CD4-positive, alpha-beta T cell treated with Interleukin-17A for 1 hour (primary cell): ENCODE measurements around the gene MPO.
A peak's percentile ranks its signal among the peaks of the same experiment; 100 is the strongest.

Experiments
- DNase-seq: peaks from one replicate; pipeline ENCODE4 v3.0.0-alpha.2; 2020

The MPO gene

DNA sequence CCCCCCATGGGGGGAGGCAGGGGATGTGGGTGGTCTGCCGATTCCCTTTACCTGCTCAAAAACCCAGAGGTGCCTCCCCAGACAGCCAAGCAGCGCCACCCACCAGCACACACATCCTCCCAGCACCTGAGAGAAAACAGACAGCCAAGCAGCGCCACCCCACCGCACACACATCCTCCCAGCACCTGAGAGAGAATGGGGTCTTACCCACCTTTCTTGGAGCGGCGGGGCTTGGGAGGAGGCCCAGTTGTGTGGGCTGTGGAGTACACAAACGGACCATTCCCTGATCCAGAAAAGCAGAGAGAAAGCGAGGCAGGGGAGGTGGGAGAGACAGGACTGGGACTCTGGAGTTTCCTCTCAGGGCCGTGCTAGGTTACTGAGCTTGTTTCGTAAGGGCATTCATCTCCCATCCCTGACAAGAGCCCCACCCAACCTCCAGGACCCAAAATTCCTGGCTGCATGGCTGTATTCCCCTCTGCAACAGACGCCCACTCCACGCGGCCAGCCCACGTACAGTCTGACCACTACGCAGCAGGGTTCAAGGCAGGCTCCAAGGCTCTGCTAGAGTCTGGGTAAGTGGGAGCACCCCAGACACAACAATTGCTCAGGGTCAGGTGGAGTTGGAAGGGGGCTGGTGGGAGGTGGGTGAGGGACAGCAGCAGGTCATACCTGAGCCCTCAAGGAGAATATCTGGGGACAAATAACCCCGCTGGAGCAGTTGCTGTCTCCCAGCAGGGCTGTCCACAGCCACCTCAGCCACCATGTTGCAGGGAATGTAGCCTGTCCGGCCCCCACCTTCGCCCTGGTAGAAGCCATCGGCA, 25.6 kb upstream of the MPO start:
- DNase-seq, result no peak

- no peak for DNase-seq
These were observed 24.9 kb upstream of the MPO start for GRCh38 chr17:58305626-58306025.

GRCh38 chr17:58304750-58305486, 24.2 kb upstream of the MPO start:
- DNase-seq, result no peak

DNA sequence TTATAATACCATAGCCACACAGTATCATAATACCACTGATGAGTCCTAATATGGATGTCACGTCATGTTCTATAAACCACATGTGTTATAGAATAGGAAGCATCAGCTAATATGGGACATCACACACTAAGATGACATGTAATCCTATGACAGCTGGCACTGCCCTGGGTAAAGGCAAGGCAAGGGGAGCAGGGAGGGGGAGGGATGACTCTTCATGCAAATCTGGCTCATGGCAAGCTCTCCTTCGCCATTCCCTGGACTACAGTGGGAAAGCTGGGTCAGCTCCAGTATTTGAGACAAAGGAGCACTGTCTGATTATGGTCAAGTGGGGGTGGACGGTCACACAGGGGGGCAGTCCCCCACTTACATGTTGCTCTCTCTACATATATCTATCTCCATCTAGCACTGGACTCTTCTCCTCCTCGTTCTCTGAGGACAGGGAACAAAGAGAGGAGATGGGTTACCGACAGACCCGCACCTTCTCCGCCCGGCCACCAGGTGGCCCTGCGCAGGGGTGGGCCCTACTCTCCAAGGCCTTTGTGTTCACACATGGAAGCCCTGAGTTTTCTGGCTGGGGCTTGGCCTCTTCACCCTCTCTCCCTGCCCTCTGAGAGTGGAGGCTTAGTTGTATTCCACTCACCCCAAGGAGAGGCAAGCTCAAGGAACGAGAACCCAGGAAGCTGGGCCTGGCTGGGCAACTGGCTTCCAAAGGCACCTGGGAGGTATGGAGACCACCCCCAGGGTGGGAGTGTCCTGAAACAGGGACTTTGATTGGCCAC, 23.4 kb upstream of the MPO start:
- peak; percentile 67 for DNase-seq

- no peak for DNase-seq
These were observed 22.3 kb upstream of the MPO start for GRCh38 chr17:58302919-58303585.

DNA sequence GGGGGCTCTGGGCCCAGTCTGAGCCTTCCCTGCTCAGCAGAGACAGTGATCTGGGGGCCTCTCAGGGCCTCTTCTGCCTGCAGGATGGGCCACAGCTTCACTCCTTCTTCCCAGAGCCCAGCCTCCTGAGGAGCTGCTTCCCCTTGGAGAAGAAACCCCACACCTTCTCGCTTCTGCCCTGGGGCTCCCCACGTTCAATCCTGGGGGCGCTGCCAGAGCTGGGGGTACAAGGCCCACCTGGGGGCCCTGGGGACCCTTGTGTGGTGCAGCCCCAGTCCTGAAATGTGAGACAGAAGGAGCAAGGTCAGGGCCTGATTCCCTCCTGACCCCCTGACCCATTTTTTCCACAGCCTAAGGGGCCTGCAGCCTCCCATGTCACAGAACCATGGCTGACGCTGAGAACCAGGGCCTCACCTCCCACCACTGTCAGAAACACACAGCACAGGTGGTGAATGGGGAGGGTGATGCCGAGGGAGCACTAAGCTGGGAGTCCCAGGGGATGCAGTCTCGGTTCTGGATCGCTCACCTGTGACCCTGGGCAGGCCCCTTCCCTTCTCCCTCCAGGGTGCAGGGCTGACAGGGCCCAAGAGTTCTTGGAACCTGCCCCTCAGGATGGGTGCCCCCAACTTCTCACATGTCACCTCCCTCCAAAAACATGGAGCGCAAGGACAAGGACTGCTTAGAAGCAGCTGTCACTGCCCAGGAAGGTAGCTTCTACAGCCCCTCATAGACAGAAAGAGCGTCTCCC, 21.6 kb upstream of the MPO start:
- no peak for DNase-seq

DNA sequence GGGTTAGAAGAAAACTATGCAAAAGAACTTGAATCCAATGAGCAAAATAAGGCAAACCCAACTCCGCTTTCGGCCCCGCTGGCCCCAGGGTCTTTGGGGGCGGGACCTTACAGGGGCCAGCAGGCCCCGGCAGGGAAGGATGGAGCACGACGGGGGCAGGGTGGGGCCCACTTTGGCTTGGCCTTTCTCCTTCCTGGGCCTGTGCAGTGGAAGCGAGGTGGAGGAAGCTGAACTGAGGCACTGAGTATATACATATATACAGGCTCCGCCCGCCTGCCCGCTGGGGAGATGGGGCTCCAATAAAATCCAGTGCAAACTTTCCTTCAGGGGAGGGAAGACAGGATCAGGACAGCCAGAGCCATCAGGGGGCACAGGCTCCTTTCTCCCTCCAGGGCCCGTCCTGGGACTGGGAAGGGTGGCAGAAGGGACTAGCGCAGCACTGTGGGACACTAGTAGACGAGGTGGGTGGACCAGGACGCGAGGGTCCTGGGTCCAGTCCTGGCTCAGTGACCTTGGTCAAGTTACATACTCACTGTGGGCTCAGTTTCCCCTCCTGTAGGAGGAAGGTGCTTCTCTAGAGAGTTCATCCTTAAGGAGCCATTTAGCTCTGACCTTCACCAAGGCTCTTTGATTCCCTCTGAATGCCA, 20.9 kb upstream of the MPO start:
- no peak for DNase-seq

- no peak for DNase-seq
These were observed 19.6 kb upstream of the MPO start for GRCh38 chr17:58300336-58300735.

DNA sequence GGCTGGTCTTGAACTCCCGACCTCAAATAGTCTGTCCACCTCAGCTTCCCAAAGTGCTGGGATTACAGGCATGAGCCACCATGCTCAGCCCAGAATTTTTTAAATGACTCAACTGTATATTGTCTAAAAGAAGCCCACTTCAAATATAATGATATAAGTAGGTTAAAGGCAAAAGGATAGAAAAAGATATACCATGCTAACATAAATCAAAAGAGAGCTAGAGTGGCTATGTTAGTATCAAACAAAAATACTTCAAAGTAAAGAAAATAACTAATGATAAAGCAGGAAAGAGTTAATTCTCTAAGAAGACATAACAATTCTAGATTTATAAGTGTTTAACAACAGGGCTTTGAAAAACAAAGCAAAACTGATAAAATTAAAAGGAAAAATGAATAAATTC, 13.3 kb upstream of the MPO start:
- DNase-seq, result no peak

GRCh38 chr17:58291246-58291645, 10.5 kb upstream of the MPO start:
- no peak for DNase-seq

DNA sequence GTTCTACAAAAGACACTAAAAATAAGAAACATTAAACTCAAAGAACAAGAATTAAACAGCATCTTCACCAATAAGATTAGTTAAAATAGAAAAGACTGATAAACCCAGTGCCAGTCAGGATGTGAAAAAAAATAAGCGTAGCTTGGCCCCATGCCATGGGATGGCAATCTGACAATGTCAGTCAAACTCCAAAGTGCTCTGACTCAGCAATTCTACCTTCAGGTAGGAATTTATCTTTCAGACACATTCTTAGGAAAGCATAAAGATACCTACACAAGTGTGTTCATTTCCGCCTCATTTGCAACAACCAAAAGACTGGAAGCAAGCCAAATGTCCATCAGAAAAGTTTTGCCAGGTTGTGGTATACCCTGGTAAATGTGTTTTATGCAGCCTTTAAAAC, 9.1 kb upstream of the MPO start:
- no peak for DNase-seq

DNA sequence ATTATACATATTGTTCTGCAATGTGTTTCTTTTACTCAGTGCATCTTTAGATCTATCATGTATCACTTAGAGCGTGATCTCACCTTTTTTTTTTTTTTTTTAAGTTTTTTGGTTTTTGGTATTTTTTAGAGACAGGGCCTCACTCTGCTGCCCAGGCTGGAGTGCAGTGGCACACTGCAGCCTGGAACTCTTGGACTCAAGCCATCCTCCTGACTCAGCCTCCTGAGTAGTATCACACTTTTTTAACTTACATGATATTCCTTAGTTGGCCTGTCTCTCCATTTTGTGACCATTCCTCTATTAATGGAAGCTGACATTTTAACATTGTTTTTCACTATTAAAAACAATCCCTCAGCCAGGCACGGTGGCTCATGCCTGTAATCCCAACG, 4.7 kb upstream of the MPO start:
- no peak for DNase-seq

- no peak for DNase-seq
These were observed 4.1 kb upstream of the MPO start for GRCh38 chr17:58284613-58285421.

- DNase-seq, result no peak
These were observed 3.2 kb upstream of the MPO start for GRCh38 chr17:58283674-58284612.

DNA sequence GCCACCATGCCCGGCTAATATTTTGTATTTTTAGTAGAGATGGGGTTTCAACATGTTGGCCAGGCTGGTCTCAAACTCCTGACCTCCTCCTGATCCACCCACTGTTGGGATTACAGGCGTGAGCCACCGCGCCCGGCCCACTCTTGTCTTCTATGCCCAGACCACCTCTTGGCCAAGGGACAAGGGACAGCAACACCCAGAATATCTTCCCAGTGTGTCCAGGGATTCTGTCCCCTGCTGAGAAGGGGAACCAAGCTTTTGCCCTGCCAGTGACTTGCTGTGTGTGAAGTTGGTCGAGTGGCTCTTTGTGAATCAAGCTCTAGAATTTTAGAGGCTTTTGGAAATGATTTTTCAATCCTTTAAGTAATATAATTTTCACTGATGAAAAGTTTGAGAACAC, 1.7 kb upstream of the MPO start:
- no peak for DNase-seq

DNA sequence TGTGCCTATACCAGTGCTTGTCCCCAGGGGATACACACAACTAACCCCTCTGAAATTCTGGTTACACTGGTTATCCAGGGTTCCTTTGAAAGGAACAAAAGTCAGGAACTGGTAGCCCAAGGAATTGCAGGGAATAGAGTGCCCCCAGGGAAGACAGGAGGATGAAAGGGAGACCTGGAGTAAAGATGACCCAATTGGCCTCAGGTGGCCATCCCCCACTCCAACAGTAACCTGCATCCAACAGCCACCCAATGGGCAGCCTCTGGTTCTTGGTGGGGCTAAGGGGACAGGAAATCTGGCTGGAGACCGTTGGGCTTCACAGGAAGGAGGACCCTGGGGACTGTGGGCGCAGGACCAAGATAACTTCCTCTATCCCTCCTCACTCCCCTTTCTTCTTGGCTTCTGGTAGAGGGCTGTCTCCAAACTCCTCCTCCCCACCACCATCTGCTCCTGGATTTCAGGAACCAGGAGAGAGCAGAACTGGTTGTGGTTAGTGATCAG, 826 bp upstream of the MPO start:
- DNase-seq, result no peak

GRCh38 chr17:58279736-58280479, 827 bp downstream of the MPO start:
- DNase-seq, result no peak

GRCh38 chr17:58279016-58279711, 1.6 kb downstream of the MPO start:
- DNase-seq, result no peak
